ENCODE results near the gene ADPRS. TPM values are rescaled to one million over a fixed set of nuclear protein-coding genes. Genes with fewer than 3 reads are reported as not detected.

The ADPRS gene
- total and polyA plus RNA-seq, 2 experiments from 2014 or later: 22.6 to 46.6 TPM

- TF ChIP-seq REST (IDR thresholded peaks at IDR 0.05; ENCODE audit: unreplicated experiment) (no peak), EZH2phosphoT487 (IDR thresholded peaks at IDR 0.05; ENCODE audit: unreplicated experiment) (no peak)
Measured at GRCh38 chr1:36087233-36088123, 1.2 kb upstream of the ADPRS start (continued).

GRCh38 chr1:36088265-36088576, 471 bp upstream of the ADPRS start:
- Mint-ChIP-seq H3K27me3 (ENCODE audit: insufficient read depth, low read depth, poor library complexity) (peaks cover 9% of the 10 kb centered on the region), H3K4me3 (peak overlapping the region; percentile 91; the same call in 2 of the 3 replicates), H3K9me3 (no peaks in the 10 kb centered on the region; the same call in 2 of the 3 replicates), H3K36me3 (ENCODE audit: low read depth) (peaks cover 17% of the 10 kb centered on the region), H3K27ac (no peak overlapping the region), H3K4me1 (peaks cover 14% of the 10 kb centered on the region)
- Histone ChIP-seq H3K9me2 (ENCODE audit: insufficient read depth) (no peaks in the 10 kb centered on the region), H3K4me2 (peak overlapping the region; percentile 76), H3K4me1 (ENCODE audit: insufficient read depth) (peaks cover 6% of the 10 kb centered on the region; the same call in 1 of the 2 replicates), H3K27me3 (ENCODE audit: insufficient read depth) (peaks cover 4% of the 10 kb centered on the region; the same call in 1 of the 2 replicates), H2AFZ (peak overlapping the region; percentile 98), H3F3A (replicated peaks; ENCODE audit: low read depth) (0 out of 2 replicates have a peak, but pooled peaks cover 8% of the 10 kb centered on the region), H3K4me3 (peak overlapping the region; percentile 95), H3K27ac (ENCODE audit: low read depth) (no peak overlapping the region), H4K20me1 (replicated peaks; ENCODE audit: insufficient read depth) (peaks cover 3% of the 10 kb centered on the region; the same call in 1 of the 2 replicates), H3K36me3 (ENCODE audit: insufficient read depth) (peaks cover 9% of the 10 kb centered on the region; the same call in 1 of the 2 replicates), H3K79me2 (replicated peaks; ENCODE audit: insufficient read depth) (peaks cover 13% of the 10 kb centered on the region)
- peak; percentile 11 for ATAC-seq
- TF ChIP-seq POLR2AphosphoS5 (IDR thresholded peaks at IDR 0.05; ENCODE audit: low read depth) (no peak), CREB1 (CRISPR knock-in tag; IDR thresholded peaks at IDR 0.05; ENCODE audit: low read depth) (no peak), REST (IDR thresholded peaks at IDR 0.05; ENCODE audit: unreplicated experiment) (no peak), STAT1 (IDR thresholded peaks at IDR 0.05; ENCODE audit: unreplicated experiment) (no peak), EZH2 (IDR thresholded peaks at IDR 0.05; ENCODE audit: low read depth, unreplicated experiment) (no peak), JUNB (IDR thresholded peaks at IDR 0.05; ENCODE audit: unreplicated experiment) (no peak)
- TF ChIP-seq, protein P1, sequence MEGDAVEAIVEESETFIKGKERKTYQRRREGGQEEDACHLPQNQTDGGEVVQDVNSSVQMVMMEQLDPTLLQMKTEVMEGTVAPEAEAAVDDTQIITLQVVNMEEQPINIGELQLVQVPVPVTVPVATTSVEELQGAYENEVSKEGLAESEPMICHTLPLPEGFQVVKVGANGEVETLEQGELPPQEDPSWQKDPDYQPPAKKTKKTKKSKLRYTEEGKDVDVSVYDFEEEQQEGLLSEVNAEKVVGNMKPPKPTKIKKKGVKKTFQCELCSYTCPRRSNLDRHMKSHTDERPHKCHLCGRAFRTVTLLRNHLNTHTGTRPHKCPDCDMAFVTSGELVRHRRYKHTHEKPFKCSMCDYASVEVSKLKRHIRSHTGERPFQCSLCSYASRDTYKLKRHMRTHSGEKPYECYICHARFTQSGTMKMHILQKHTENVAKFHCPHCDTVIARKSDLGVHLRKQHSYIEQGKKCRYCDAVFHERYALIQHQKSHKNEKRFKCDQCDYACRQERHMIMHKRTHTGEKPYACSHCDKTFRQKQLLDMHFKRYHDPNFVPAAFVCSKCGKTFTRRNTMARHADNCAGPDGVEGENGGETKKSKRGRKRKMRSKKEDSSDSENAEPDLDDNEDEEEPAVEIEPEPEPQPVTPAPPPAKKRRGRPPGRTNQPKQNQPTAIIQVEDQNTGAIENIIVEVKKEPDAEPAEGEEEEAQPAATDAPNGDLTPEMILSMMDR (conservative IDR thresholded peaks at IDR 0.05; ENCODE audit: low read depth in 2 of 2): no peak
- DNase-seq (ENCODE audit: low spot score): no peak

Data from GM23338 (cell line).